Panc1 (cell line): ENCODE measurements around the gene TSPYL4.

ENCODE experiments used
- POLR2AphosphoS5 ChIP-seq: IDR thresholded peaks from 2 replicates; pipeline ENCODE4 v1.6.1; 2012; ENCODE audit warnings: mild to moderate bottlenecking, low read depth, low read length, moderate library complexity
- TF ChIP-seq, protein P1 (sequence below): fragments of 450-650 bp; IDR thresholded peaks from 2 replicates; pipeline ENCODE4 v1.5.1; 2017; ENCODE audit warnings: mild to moderate bottlenecking

DNA sequence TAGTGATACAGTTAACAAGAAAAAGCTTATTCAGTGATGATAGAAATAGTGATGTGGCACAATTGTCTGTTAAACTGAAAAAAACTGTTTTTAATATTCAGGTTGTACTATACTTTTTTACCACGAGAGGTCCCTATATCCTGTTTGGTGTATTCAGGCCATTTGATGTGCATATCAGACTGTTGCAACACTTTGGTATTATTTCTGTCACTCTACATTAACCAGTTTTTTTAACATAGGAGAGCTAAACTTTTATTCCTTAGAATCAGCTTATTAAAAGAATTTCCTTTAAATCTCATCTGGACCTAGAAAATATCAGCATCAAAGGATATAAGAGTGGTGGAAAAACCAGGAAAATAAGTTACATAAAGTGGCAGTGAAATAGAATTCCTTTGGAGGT, 36.8 kb downstream of the TSPYL4 start:
- TF ChIP-seq, protein P1, sequence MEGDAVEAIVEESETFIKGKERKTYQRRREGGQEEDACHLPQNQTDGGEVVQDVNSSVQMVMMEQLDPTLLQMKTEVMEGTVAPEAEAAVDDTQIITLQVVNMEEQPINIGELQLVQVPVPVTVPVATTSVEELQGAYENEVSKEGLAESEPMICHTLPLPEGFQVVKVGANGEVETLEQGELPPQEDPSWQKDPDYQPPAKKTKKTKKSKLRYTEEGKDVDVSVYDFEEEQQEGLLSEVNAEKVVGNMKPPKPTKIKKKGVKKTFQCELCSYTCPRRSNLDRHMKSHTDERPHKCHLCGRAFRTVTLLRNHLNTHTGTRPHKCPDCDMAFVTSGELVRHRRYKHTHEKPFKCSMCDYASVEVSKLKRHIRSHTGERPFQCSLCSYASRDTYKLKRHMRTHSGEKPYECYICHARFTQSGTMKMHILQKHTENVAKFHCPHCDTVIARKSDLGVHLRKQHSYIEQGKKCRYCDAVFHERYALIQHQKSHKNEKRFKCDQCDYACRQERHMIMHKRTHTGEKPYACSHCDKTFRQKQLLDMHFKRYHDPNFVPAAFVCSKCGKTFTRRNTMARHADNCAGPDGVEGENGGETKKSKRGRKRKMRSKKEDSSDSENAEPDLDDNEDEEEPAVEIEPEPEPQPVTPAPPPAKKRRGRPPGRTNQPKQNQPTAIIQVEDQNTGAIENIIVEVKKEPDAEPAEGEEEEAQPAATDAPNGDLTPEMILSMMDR, result peak; percentile 74; the same call in 1 of the 2 replicates
- no peak for TF ChIP-seq POLR2AphosphoS5
